ENCODE measurements around the gene KIAA0319L.

DNA sequence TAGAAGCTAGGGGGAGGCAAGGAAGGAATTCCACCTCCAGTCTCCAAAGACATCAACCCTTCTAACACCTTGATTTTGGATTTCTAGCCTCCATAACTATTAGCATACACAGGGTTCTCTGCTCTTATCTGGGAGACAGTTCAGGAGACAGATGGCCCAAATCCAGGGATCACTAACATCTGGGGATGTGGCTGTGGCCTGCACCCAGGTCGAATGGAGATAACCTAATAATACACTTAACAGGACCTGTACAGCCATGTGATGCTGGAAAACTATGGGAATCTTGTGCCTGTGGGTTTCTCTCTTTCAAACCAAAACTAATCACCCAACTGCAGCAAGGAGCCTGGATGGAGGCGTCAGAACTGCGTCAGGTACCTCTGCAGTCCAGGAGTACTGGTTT, 47.6 kb downstream of the KIAA0319L start:
- TF ChIP-seq GATA3 (IDR thresholded peaks at IDR 0.05; ENCODE audit: low read depth, low read length) (no peak), GATA2 (IDR thresholded peaks at IDR 0.05; ENCODE audit: low read depth, low read length) (peak; percentile 57)

Measured in SH-SY5Y (cell line).